ENCODE results near the gene CDC42. TPM values are rescaled to one million over a fixed set of nuclear protein-coding genes. Genes with fewer than 3 reads are reported as not detected.
A peak's percentile ranks its signal among the peaks of the same experiment; 100 is the strongest.

CDC42 gene
- total and polyA plus RNA-seq, 2 experiments from 2014 or later: 69.7 to 358 TPM

- Histone ChIP-seq H3K9me2 (replicated peaks; ENCODE audit: insufficient read depth) (no peaks in the 10 kb centered on the region), H3K4me1 (ENCODE audit: insufficient read depth) (peaks cover 12% of the 10 kb centered on the region), H3K4me3 (no peak overlapping the region), H3K27ac (peak overlapping the region; percentile 45), H2AFZ (no peak overlapping the region), H3K9me3 (ENCODE audit: low read depth) (no peaks in the 10 kb centered on the region), H3K27me3 (no peaks in the 10 kb centered on the region), H3K36me3 (replicated peaks; ENCODE audit: insufficient read depth, low read depth) (no peaks in the 10 kb centered on the region), H4K20me1 (ENCODE audit: insufficient read depth, poor library complexity, severe bottlenecking) (peaks cover 39% of the 10 kb centered on the region), H3K4me2 (peak overlapping the region; percentile 12), H3K79me2 (peaks cover 23% of the 10 kb centered on the region)
- 90% methylated on average over 6 of the region's 6 CpGs for WGBS (ENCODE audit: low lambda C conversion rate, missing lambda C conversion rate)
- DNase-seq (ENCODE audit: low spot score): no peak
- TF ChIP-seq, protein P1, sequence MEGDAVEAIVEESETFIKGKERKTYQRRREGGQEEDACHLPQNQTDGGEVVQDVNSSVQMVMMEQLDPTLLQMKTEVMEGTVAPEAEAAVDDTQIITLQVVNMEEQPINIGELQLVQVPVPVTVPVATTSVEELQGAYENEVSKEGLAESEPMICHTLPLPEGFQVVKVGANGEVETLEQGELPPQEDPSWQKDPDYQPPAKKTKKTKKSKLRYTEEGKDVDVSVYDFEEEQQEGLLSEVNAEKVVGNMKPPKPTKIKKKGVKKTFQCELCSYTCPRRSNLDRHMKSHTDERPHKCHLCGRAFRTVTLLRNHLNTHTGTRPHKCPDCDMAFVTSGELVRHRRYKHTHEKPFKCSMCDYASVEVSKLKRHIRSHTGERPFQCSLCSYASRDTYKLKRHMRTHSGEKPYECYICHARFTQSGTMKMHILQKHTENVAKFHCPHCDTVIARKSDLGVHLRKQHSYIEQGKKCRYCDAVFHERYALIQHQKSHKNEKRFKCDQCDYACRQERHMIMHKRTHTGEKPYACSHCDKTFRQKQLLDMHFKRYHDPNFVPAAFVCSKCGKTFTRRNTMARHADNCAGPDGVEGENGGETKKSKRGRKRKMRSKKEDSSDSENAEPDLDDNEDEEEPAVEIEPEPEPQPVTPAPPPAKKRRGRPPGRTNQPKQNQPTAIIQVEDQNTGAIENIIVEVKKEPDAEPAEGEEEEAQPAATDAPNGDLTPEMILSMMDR (IDR thresholded peaks at IDR 0.05; ENCODE audit: poor library complexity): no peak
- no peak for TF ChIP-seq EZH2 (IDR thresholded peaks at IDR 0.05; ENCODE audit: borderline replicate concordance)
- no peak for TF ChIP-seq EZH2phosphoT487 (IDR thresholded peaks at IDR 0.05; ENCODE audit: low read depth, severe bottlenecking, unreplicated experiment)
Measured at GRCh38 chr1:22115286-22115685, 62.8 kb downstream of the CDC42 start.

DNA sequence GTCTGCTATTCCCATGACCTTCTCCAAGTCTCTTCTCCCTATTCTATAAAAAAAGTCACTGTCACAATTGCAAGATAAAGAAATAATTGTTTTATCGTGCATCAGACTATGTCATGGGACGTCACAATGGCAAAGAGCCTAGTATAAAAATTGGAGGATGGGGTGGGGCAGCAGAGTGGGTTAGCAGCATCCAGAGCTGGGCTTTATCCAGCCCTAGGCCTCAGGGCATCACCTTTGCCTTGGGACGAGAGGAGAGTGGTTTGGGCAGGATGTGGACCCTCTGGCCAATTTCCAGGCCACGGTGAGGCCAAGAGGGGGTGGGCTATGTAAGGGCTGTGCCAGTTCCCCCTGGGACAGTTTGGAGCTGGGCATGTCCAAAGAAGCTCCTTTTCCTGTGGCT is 64.7 kb downstream of the CDC42 start:
- Histone ChIP-seq H3K27ac (no peak overlapping the region), H3K27me3 (no peaks in the 10 kb centered on the region), H4K20me1 (ENCODE audit: insufficient read depth, poor library complexity, severe bottlenecking) (peaks cover 26% of the 10 kb centered on the region)

DNA sequence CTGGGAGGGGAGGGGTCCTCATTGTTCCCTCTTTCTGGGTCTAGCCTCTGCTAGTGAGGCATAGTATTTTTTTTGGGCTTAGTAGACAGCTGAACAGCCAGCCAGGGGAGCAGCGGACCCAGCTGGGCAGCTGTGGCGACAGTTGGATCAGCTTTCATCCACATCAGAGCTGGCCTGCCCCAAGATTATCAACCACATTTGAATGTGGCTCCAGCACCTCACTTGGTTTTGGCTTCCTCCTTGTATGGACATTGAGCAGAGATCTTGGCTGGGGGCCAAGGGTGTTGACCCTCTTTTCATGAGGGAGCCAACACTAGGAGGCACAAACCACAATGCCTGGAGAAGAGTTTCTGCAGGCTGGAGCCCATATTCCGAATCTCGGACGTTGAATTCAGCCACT is 65.3 kb downstream of the CDC42 start:
- no peak overlapping the region for H3K27ac ChIP-seq
- WGBS (ENCODE audit: low lambda C conversion rate, missing lambda C conversion rate): 92% methylated on average over 5 of the region's 5 CpGs
- no peaks in the 10 kb centered on the region for H3K9me2 ChIP-seq (replicated peaks; ENCODE audit: insufficient read depth)
- TF ChIP-seq EZH2phosphoT487 (IDR thresholded peaks at IDR 0.05; ENCODE audit: low read depth, severe bottlenecking, unreplicated experiment) (no peak), EZH2 (IDR thresholded peaks at IDR 0.05; ENCODE audit: borderline replicate concordance) (no peak)
- TF ChIP-seq, protein P1 (IDR thresholded peaks at IDR 0.05; ENCODE audit: poor library complexity): no peak
- no peak overlapping the region for H2AFZ ChIP-seq
- DNase-seq (ENCODE audit: low spot score): no peak
- no peaks in the 10 kb centered on the region for H3K27me3 ChIP-seq
- no peak overlapping the region for H3K4me3 ChIP-seq
- peaks cover 23% of the 10 kb centered on the region for H4K20me1 ChIP-seq (ENCODE audit: insufficient read depth, poor library complexity, severe bottlenecking)
- no peak overlapping the region for H3K4me2 ChIP-seq
- peaks cover 7% of the 10 kb centered on the region for H3K79me2 ChIP-seq
- H3K4me1 ChIP-seq (ENCODE audit: insufficient read depth): peaks cover 12% of the 10 kb centered on the region
- H3K9me3 ChIP-seq (ENCODE audit: low read depth): no peaks in the 10 kb centered on the region
- H3K36me3 ChIP-seq (replicated peaks; ENCODE audit: insufficient read depth, low read depth): no peaks in the 10 kb centered on the region

More for the DNA sequence above, 64.7 kb downstream of the CDC42 start:
- Histone ChIP-seq H3K4me2 (no peak overlapping the region), H3K9me2 (replicated peaks; ENCODE audit: insufficient read depth) (no peaks in the 10 kb centered on the region), H2AFZ (no peak overlapping the region), H3K4me3 (no peak overlapping the region), H3K9me3 (ENCODE audit: low read depth) (no peaks in the 10 kb centered on the region), H3K36me3 (replicated peaks; ENCODE audit: insufficient read depth, low read depth) (no peaks in the 10 kb centered on the region), H3K79me2 (peaks cover 10% of the 10 kb centered on the region), H3K4me1 (ENCODE audit: insufficient read depth) (peaks cover 12% of the 10 kb centered on the region)
- DNase-seq (ENCODE audit: low spot score): no peak
- 90% methylated on average over 4 of the region's 4 CpGs for WGBS (ENCODE audit: low lambda C conversion rate, missing lambda C conversion rate)
- TF ChIP-seq, protein P1 (IDR thresholded peaks at IDR 0.05; ENCODE audit: poor library complexity): no peak
- no peak for TF ChIP-seq EZH2phosphoT487 (IDR thresholded peaks at IDR 0.05; ENCODE audit: low read depth, severe bottlenecking, unreplicated experiment)
- TF ChIP-seq EZH2 (IDR thresholded peaks at IDR 0.05; ENCODE audit: borderline replicate concordance): no peak

All from hepatocyte (in vitro differentiated cells).